CD1c-positive myeloid dendritic cell (primary cell): Measurements from ENCODE around the gene MYOD1.

ENCODE experiments used
- DNase-seq: peaks from one replicate; pipeline ENCODE4 v3.0.0-alpha.2; 2016; ENCODE audit errors: extremely low spot score

The MYOD1 gene

GRCh38 chr11:17770917-17771316 lies 51.5 kb downstream of the MYOD1 start:
- DNase-seq = no peak

GRCh38 chr11:17771415-17771814 lies 52.0 kb downstream of the MYOD1 start:
- no peak for DNase-seq
